Neuronal stem cell (in vitro differentiated cells): ENCODE measurements around the gene PTPRH.

Source experiments
- DNase-seq: peaks from one replicate; pipeline ENCODE4 v3.0.0-alpha.2; 2013; ENCODE audit warnings: low spot score
- H2AFZ ChIP-seq: one replicate; pipeline ENCODE4 v1.6.1; 2013; ENCODE audit warnings: mild to moderate bottlenecking, low read length, inconsistent platforms
- H2AK5ac ChIP-seq: 2 replicates; pipeline ENCODE4 v1.6.1; 2013; ENCODE audit warnings: low read depth, mild to moderate bottlenecking, inconsistent platforms, low read length, moderate library complexity, mixed read lengths
- H2BK120ac ChIP-seq: 2 replicates; pipeline ENCODE4 v1.6.1; 2013; ENCODE audit warnings: low read depth, mild to moderate bottlenecking, inconsistent platforms, low read length, moderate library complexity, mixed read lengths
- H2BK12ac ChIP-seq: one replicate; pipeline ENCODE4 v1.6.1; 2013; ENCODE audit warnings: low read length, inconsistent platforms
- H2BK15ac ChIP-seq: 2 replicates; pipeline ENCODE4 v1.6.1; 2013; ENCODE audit warnings: mild to moderate bottlenecking, low read length, inconsistent platforms, mixed read lengths
- H2BK5ac ChIP-seq: one replicate; pipeline ENCODE4 v1.6.1; 2013; ENCODE audit warnings: inconsistent platforms, mild to moderate bottlenecking, low read length, moderate library complexity
- H3K14ac ChIP-seq: one replicate; pipeline ENCODE4 v1.6.1; 2013; ENCODE audit warnings: low read length, inconsistent platforms
- H3K18ac ChIP-seq: 2 replicates; pipeline ENCODE4 v1.6.1; 2013; ENCODE audit warnings: low read length, inconsistent platforms
- H3K23ac ChIP-seq: 2 replicates; pipeline ENCODE4 v1.6.1; 2013; ENCODE audit warnings: low read depth, mild to moderate bottlenecking, mixed read lengths, low read length, inconsistent platforms; ENCODE audit not compliant: poor library complexity
- H3K27ac ChIP-seq: replicated peaks from 3 replicates; pipeline ENCODE4 v1.5.1; 2013; ENCODE audit warnings: low read length, inconsistent platforms
- H3K27me3 ChIP-seq, 3 experiments: 2 replicates each; pipeline ENCODE4 v1.6.1; 2013; ENCODE audit warnings: low read length in 3 of 3, mild to moderate bottlenecking in 2 of 3, inconsistent platforms in 1 of 3, low read depth in 1 of 3, mixed read lengths in 1 of 3, moderate library complexity in 1 of 3; ENCODE audit not compliant: control insufficient read depth in 3 of 3, insufficient read depth in 3 of 3
- H3K36me3 ChIP-seq, 2 donors: replicated peaks in 1 of 2; 2 replicates each; pipeline ENCODE4 v1.6.1; 2013; ENCODE audit warnings: low read length in 2 of 2; ENCODE audit not compliant: control insufficient read depth in 2 of 2, insufficient read depth in 2 of 2
- H3K4ac ChIP-seq: 2 replicates; pipeline ENCODE4 v1.6.1; 2013; ENCODE audit warnings: inconsistent platforms, mild to moderate bottlenecking, low read length, moderate library complexity
- H3K4me1 ChIP-seq, 2 donors: 1 replicate in 1 of 2; 2 replicates in 1 of 2; pipeline ENCODE4 v1.6.1; 2013; ENCODE audit warnings: low read length in 2 of 2, low read depth in 1 of 2; ENCODE audit not compliant: control insufficient read depth in 2 of 2, insufficient read depth in 1 of 2
- H3K4me2 ChIP-seq: one replicate; pipeline ENCODE4 v1.6.1; 2013; ENCODE audit warnings: mild to moderate bottlenecking, low read length, inconsistent platforms; ENCODE audit not compliant: insufficient read depth, poor library complexity, severe bottlenecking
- H3K4me3 ChIP-seq, 2 donors: 2 replicates each; pipeline ENCODE4 v1.5.1; 2013; ENCODE audit warnings: low read length in 2 of 2, mild to moderate bottlenecking in 2 of 2, inconsistent platforms in 1 of 2, moderate library complexity in 1 of 2
- H3K79me1 ChIP-seq: one replicate; pipeline ENCODE4 v1.6.1; 2013; ENCODE audit warnings: low read depth, mild to moderate bottlenecking, inconsistent platforms, low read length, moderate library complexity
- H3K9ac ChIP-seq: one replicate; pipeline ENCODE4 v1.6.1; 2013; ENCODE audit warnings: mild to moderate bottlenecking, low read depth, low read length, inconsistent platforms; ENCODE audit not compliant: poor library complexity
- H3K9me3 ChIP-seq, 2 donors: replicated peaks in 1 of 2; 2 replicates each; pipeline versions ENCODE3 to v1.6.1; 2013; ENCODE audit warnings: low read length in 2 of 2, mild to moderate bottlenecking in 2 of 2, inconsistent platforms in 1 of 2, low read depth in 1 of 2, mixed read lengths in 1 of 2, moderate library complexity in 1 of 2; ENCODE audit not compliant: control insufficient read depth in 2 of 2, insufficient read depth in 1 of 2
- H4K8ac ChIP-seq: one replicate; pipeline ENCODE4 v1.6.1; 2013; ENCODE audit warnings: low read depth, mild to moderate bottlenecking, inconsistent platforms, low read length, moderate library complexity
- H4K91ac ChIP-seq: one replicate; pipeline ENCODE4 v1.6.1; 2013; ENCODE audit warnings: low read length, low read depth, mild to moderate bottlenecking, inconsistent platforms; ENCODE audit not compliant: poor library complexity
- WGBS, 2 donors: extraction: QIAGEN DNeasy Blood & Tissue Kit; methylation state at CpG; one replicate each; pipeline ENCODE4 v1.1.7; 2013; ENCODE audit warnings: missing lambda C conversion rate in 2 of 2, mixed read lengths in 1 of 2; ENCODE audit not compliant: insufficient read length in 2 of 2, insufficient replicate concordance in 1 of 2; ENCODE audit errors: extremely low coverage in 2 of 2; 5-methylcytosine and 5-hydroxymethylcytosine counted together

The PTPRH gene

DNA sequence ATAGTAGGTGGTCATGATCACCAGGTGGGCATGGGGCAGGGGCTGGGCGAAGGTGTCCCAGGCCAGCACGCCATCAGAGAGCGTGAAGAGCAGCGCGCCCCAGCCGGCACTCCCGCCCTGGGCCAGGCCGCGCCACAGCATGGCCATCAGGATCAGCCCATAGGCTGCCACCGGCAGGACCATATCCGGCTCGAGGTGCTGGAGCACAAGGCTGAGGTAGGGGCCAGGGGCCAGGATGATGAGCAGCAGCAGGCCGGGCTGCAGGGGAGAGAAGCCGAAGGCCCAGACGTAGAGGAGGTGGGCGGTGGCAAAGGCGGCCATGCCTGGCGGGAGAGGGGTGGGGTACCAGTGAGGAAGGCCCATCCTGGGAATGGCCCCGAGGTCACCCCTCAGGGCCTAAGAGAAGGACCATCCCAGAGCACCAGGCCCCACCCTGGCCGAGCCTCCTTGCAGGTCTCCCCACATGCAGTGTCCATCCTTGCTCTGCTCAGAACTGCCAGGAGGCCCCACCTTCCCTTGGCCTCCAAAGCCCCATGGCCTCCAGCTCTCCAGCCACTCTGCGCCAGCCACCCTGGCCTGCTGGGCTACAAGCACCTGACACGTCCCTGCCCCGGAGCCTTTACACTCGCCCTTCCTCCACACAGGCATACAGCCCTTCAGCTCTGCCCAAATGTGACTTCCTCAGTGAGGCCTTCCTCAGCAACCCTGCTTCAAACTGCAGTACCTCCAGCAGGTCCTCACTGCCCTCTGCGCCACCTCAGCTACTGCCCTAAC is 18.1 kb upstream of the PTPRH start:
- Histone ChIP-seq H3K9me3 (no peaks in the 10 kb centered on the region), H2BK12ac (no peak overlapping the region), H2BK120ac (no peak overlapping the region), H3K23ac (peak overlapping the region; percentile 55), H3K36me3 (peaks cover 28 to 69% of the 10 kb centered on the region in 2 donors), H3K4me3 (no peak overlapping the region), H3K4ac (no peak overlapping the region), H2BK15ac (no peak overlapping the region), H2AK5ac (no peak overlapping the region), H3K4me2 (no peak overlapping the region), H3K27ac (no peak overlapping the region), H3K14ac (no peak overlapping the region), H4K8ac (peak overlapping the region; percentile 43), H2AFZ (no peak overlapping the region), H4K91ac (no peak overlapping the region), H3K9ac (peak overlapping the region; percentile 21), H3K79me1 (peaks cover 7% of the 10 kb centered on the region), H3K18ac (no peak overlapping the region), H2BK5ac (no peak overlapping the region), H3K27me3 (no peaks in the 10 kb centered on the region), H3K4me1 (peaks cover 0 to 2% of the 10 kb centered on the region in 2 donors)
- no CpG with 5 or more reads among the region's 25 CpGs for WGBS, 2 donors
- DNase-seq, result no peak

- no peak overlapping the region for H2BK5ac ChIP-seq
- no CpG with 5 or more reads among the region's 18 CpGs for WGBS, 2 donors
- H2AFZ ChIP-seq, result no peak overlapping the region
- H3K4me1 ChIP-seq, result peaks cover 0 to 2% of the 10 kb centered on the region in 2 donors
- no peaks in the 10 kb centered on the region for H3K9me3 ChIP-seq
- H3K27ac ChIP-seq, result no peak overlapping the region
- no peak overlapping the region for H2AK5ac ChIP-seq
- H3K36me3 ChIP-seq, result peaks cover 23 to 63% of the 10 kb centered on the region in 2 donors
- H3K23ac ChIP-seq, result peak overlapping the region; percentile 20
- no peak overlapping the region for H3K4ac ChIP-seq
- H3K27me3 ChIP-seq, result no peaks in the 10 kb centered on the region
- peaks cover 4% of the 10 kb centered on the region for H3K79me1 ChIP-seq
- no peak overlapping the region for H2BK12ac ChIP-seq
- DNase-seq, result no peak
- H3K4me3 ChIP-seq, result no peak overlapping the region
- no peak overlapping the region for H4K8ac ChIP-seq
- H3K9ac ChIP-seq, result peak overlapping the region; percentile 70
- H3K4me2 ChIP-seq, result no peak overlapping the region
- no peak overlapping the region for H4K91ac ChIP-seq
- H2BK15ac ChIP-seq, result no peak overlapping the region
- no peak overlapping the region for H2BK120ac ChIP-seq
- no peak overlapping the region for H3K18ac ChIP-seq
- no peak overlapping the region for H3K14ac ChIP-seq
These were observed 17.5 kb upstream of the PTPRH start for GRCh38 chr19:55226788-55227187.

DNA sequence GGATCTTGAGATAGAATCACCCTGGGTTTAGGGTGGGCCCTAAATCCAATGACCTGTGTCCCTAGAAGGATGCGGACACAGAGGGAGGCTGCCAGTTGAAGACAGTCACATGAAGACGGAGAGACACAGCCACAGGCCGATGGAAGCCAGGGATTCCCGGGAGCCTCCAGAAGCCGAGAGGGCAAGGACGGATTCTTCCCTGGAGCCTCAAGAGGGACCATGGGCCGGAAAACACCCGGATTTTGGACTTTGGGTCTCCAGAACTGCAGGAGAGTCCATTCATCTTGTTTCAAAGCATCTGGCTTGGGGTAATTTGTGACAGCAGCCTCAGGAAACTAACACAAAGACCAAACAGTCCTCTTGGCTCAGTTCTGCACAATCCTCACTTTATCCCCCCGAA is 17.0 kb upstream of the PTPRH start:
- Histone ChIP-seq H2AK5ac (no peak overlapping the region), H3K4me2 (no peak overlapping the region), H3K4me3 (no peak overlapping the region), H3K79me1 (peaks cover 4% of the 10 kb centered on the region), H4K91ac (no peak overlapping the region), H2BK5ac (no peak overlapping the region), H4K8ac (no peak overlapping the region), H3K14ac (no peak overlapping the region), H3K36me3 (peaks cover 19 to 57% of the 10 kb centered on the region in 2 donors), H3K4ac (no peak overlapping the region), H3K27ac (no peak overlapping the region), H3K9me3 (no peaks in the 10 kb centered on the region), H3K9ac (no peak overlapping the region), H3K23ac (no peak overlapping the region), H2BK15ac (no peak overlapping the region), H2BK12ac (no peak overlapping the region), H3K4me1 (peaks cover 0 to 2% of the 10 kb centered on the region in 2 donors), H3K18ac (no peak overlapping the region), H2AFZ (no peak overlapping the region), H2BK120ac (no peak overlapping the region), H3K27me3 (no peaks in the 10 kb centered on the region)
- no CpG with 5 or more reads among the region's 9 CpGs for WGBS, 2 donors
- no peak for DNase-seq

- no peak overlapping the region for H3K18ac ChIP-seq
- no peak for DNase-seq
- no peak overlapping the region for H3K23ac ChIP-seq
- peak overlapping the region; percentile 78 for H2BK5ac ChIP-seq
- H4K8ac ChIP-seq, result no peak overlapping the region
- H3K27ac ChIP-seq, result no peak overlapping the region
- no peaks in the 10 kb centered on the region for H3K27me3 ChIP-seq
- H2BK12ac ChIP-seq, result no peak overlapping the region
- H2BK120ac ChIP-seq, result no peak overlapping the region
- no peak overlapping the region for H3K4me2 ChIP-seq
- H3K36me3 ChIP-seq, result peaks cover 15 to 51% of the 10 kb centered on the region in 2 donors
- H3K9me3 ChIP-seq, result peaks cover 1% of the 10 kb centered on the region in 2 donors
- peaks cover 4% of the 10 kb centered on the region for H3K79me1 ChIP-seq
- no peak overlapping the region for H4K91ac ChIP-seq
- peaks cover 0 to 2% of the 10 kb centered on the region in 2 donors for H3K4me1 ChIP-seq
- H2AK5ac ChIP-seq, result no peak overlapping the region
- no peak overlapping the region for H2BK15ac ChIP-seq
- H3K4ac ChIP-seq, result no peak overlapping the region
- no peak overlapping the region for H3K4me3 ChIP-seq
- no peak overlapping the region for H2AFZ ChIP-seq
- no peak overlapping the region for H3K14ac ChIP-seq
- WGBS, 2 donors, result no CpG with 5 or more reads among the region's 7 CpGs
- H3K9ac ChIP-seq, result peak overlapping the region; percentile 3
These were observed 16.2 kb upstream of the PTPRH start for GRCh38 chr19:55225415-55225958.
